ENCODE data around the gene SCD.

DNA sequence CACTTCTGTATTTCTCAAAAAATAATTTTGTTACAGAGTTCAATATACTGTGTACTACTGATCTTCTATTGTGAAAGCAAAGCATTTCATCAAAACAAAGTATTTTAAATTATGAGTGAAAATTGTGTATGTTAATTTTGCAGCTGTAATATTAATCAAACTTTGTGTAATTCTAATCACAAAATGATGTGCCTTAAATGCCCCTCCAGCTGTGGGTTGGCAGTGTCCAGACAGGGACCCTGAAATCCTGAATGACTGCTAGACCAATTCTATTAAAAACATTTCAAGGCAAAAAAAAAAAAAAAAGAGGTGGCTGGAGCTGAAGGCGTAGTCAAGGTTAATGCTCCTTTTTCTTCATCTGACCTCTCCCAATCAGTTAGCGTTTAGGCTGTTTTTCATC is 36.2 kb downstream of the SCD start:
- TF ChIP-seq, protein P1, sequence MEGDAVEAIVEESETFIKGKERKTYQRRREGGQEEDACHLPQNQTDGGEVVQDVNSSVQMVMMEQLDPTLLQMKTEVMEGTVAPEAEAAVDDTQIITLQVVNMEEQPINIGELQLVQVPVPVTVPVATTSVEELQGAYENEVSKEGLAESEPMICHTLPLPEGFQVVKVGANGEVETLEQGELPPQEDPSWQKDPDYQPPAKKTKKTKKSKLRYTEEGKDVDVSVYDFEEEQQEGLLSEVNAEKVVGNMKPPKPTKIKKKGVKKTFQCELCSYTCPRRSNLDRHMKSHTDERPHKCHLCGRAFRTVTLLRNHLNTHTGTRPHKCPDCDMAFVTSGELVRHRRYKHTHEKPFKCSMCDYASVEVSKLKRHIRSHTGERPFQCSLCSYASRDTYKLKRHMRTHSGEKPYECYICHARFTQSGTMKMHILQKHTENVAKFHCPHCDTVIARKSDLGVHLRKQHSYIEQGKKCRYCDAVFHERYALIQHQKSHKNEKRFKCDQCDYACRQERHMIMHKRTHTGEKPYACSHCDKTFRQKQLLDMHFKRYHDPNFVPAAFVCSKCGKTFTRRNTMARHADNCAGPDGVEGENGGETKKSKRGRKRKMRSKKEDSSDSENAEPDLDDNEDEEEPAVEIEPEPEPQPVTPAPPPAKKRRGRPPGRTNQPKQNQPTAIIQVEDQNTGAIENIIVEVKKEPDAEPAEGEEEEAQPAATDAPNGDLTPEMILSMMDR (conservative IDR thresholded peaks at IDR 0.05), result no peak
- no peak for TF ChIP-seq EZH2 (IDR thresholded peaks at IDR 0.05; ENCODE audit: low read depth)

All from PC-9 (cell line).